Endodermal cell (in vitro differentiated cells): ENCODE data around the gene ASIC4. TPM values are rescaled to one million over a fixed set of nuclear protein-coding genes. Genes with fewer than 3 reads are reported as not detected.

Source experiments
- DNase-seq: peaks from one replicate; pipeline ENCODE4 v3.0.0-alpha.2; 2017
- H3K27ac ChIP-seq: 2 replicates; pipeline ENCODE4 v1.5.1; 2013; ENCODE audit warnings: mild to moderate bottlenecking, low read depth, low read length, moderate library complexity
- H3K27me3 ChIP-seq: 2 replicates; pipeline ENCODE4 v1.6.1; 2013; ENCODE audit warnings: mild to moderate bottlenecking, low read length, moderate library complexity; ENCODE audit not compliant: insufficient read depth, control insufficient read depth, poor library complexity, severe bottlenecking
- H3K36me3 ChIP-seq: 2 replicates; pipeline ENCODE4 v1.7.0; 2013; ENCODE audit warnings: mild to moderate bottlenecking, low read length, moderate library complexity; ENCODE audit not compliant: control insufficient read depth, insufficient read depth
- H3K4me1 ChIP-seq: one replicate; pipeline ENCODE4 v1.7.0; 2013; ENCODE audit warnings: low read length; ENCODE audit not compliant: control insufficient read depth, insufficient read depth
- H3K4me3 ChIP-seq: 2 replicates; pipeline ENCODE4 v1.5.1; 2013; ENCODE audit warnings: mild to moderate bottlenecking, low read length, moderate library complexity
- H3K9ac ChIP-seq: 2 replicates; pipeline ENCODE4 v1.6.1; 2013; ENCODE audit warnings: mild to moderate bottlenecking, low read length, moderate library complexity; ENCODE audit not compliant: poor library complexity, severe bottlenecking; ENCODE audit errors: extremely low read depth
- H3K9me3 ChIP-seq: 2 replicates; pipeline ENCODE4 v1.6.1; 2013; ENCODE audit warnings: mild to moderate bottlenecking, low read length, moderate library complexity; ENCODE audit not compliant: control insufficient read depth
- H3K27ac Mint-ChIP-seq: 2 replicates; pipeline ENCODE4 v1.8.0; 2020; ENCODE audit warnings: mixed read lengths
- H3K27me3 Mint-ChIP-seq: 2 replicates; pipeline ENCODE4 v1.8.0; 2021; ENCODE audit warnings: mild to moderate bottlenecking, mixed read lengths; ENCODE audit not compliant: insufficient read depth
- H3K36me3 Mint-ChIP-seq: 2 replicates; pipeline ENCODE4 v1.8.0; 2020; ENCODE audit warnings: low read depth, mixed read lengths
- H3K4me1 Mint-ChIP-seq: 2 replicates; pipeline ENCODE4 v1.8.0; 2020; ENCODE audit warnings: mixed read lengths
- H3K4me3 Mint-ChIP-seq: 2 replicates; pipeline ENCODE4 v1.8.0; 2020; ENCODE audit warnings: mild to moderate bottlenecking, moderate library complexity, mixed read lengths
- H3K9me3 Mint-ChIP-seq: 2 replicates; pipeline ENCODE4 v1.8.0; 2020; ENCODE audit warnings: mild to moderate bottlenecking, mixed read lengths
- CTCF ChIP-seq: fragments of 200-600 bp; sonication (generic); conservative IDR thresholded peaks from 2 replicates; pipeline ENCODE4 v1.5.0; 2021; ENCODE audit warnings: antibody characterized with exemption, mild to moderate bottlenecking
- WGBS, 2 experiments: methylation state at CpG; one replicate each; pipeline versions ENCODE4 v1.1.5 to v1.1.7; 2013; ENCODE audit warnings: missing lambda C conversion rate in 2 of 2, mixed read lengths in 1 of 2; ENCODE audit not compliant: insufficient coverage in 1 of 2, insufficient read length in 1 of 2; 5-methylcytosine and 5-hydroxymethylcytosine counted together
- total RNA-seq, 2 donors: library from RNA; stranded (reverse); fragmentation: NEBNext Ultra II Directional in 1 of 2; extraction: Animal tissue kit (Norgen Biotek cat#: 25700) in 1 of 2; gene quantifications; 2 replicates in 1 of 2; 3 replicates in 1 of 2; pipeline ENCODE4 v1.2.1, GENCODE V29; 2021

The ASIC4 gene
- total RNA-seq, 2 donors from 2014 or later, result 0.29 to 1.00 TPM

DNA sequence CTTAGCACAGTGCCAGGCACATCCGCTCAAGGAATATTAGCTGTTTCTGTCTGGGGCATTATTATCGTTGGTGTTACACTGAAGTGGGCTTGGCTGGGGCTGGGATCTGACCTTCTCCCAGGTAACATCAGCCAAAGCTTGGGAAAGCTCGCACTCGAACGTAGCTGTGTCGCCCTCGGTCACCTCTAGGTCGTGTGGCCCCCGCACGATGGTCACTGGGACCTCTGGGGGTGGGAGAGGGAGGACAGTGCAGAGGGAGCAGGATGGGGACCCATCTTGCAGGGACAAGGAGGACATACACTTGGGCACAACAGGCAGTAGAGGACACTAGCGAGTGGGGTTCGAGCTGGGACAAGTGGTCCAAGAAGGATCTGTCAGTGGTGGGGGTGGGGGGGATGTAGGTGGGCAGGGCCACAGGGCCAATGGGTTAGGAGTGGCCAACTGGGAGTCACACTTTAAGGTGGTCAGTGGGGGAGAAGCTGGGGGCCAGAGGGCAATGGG is 39.2 kb downstream of the ASIC4 start:
- Histone ChIP-seq H3K9ac (no peak overlapping the region), H3K27ac (no peak overlapping the region), H3K36me3 (no peaks in the 10 kb centered on the region), H3K9me3 (no peaks in the 10 kb centered on the region), H3K4me1 (peaks cover 4% of the 10 kb centered on the region), H3K27me3 (peaks cover 26% of the 10 kb centered on the region), H3K4me3 (no peak overlapping the region)
- no peak for TF ChIP-seq CTCF
- no peaks in the 10 kb centered on the region for H3K9me3 Mint-ChIP-seq
- peak overlapping the region; percentile 70 for H3K4me3 Mint-ChIP-seq
- 86 to 90% methylated on average over 12 of the region's 12 CpGs for WGBS, 2 experiments
- H3K27me3 Mint-ChIP-seq, result peaks cover 49% of the 10 kb centered on the region
- H3K36me3 Mint-ChIP-seq, result peaks cover 23% of the 10 kb centered on the region
- H3K4me1 Mint-ChIP-seq, result no peaks in the 10 kb centered on the region
- DNase-seq, result no peak
- no peak overlapping the region for H3K27ac Mint-ChIP-seq

DNA sequence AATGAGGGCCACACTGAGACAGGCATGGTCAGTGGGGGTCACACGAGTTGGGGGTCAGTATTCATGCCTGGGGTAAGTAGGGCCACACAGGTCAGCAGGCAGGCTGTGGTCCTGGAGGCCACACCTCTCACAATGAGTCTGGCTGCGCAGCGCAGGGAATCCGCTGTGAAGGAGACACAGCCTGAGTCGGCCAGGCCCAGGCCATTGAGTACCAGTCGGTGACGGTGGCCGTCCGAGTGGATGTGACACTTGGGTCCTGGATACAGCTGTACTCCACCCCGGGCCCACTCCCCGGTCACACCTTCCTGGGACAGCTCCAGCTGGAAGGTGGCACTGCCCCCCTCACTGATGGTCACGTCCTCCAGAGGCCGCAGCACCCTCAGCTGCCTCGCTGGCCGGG is 40.1 kb downstream of the ASIC4 start:
- Histone ChIP-seq H3K36me3 (no peaks in the 10 kb centered on the region), H3K9ac (no peak overlapping the region), H3K4me1 (peaks cover 4% of the 10 kb centered on the region), H3K27me3 (peaks cover 26% of the 10 kb centered on the region), H3K4me3 (no peak overlapping the region), H3K9me3 (no peaks in the 10 kb centered on the region), H3K27ac (no peak overlapping the region)
- WGBS, 2 experiments, result 92 to 97% methylated on average over 10 to 15 of the region's 15 CpGs
- Mint-ChIP-seq H3K27me3 (peaks cover 42% of the 10 kb centered on the region), H3K36me3 (peaks cover 28% of the 10 kb centered on the region), H3K27ac (no peak overlapping the region), H3K4me1 (no peaks in the 10 kb centered on the region), H3K4me3 (no peak overlapping the region), H3K9me3 (no peaks in the 10 kb centered on the region)
- no peak for DNase-seq
- TF ChIP-seq CTCF, result no peak

- H3K4me3 ChIP-seq, result no peak overlapping the region
- peaks cover 4% of the 10 kb centered on the region for H3K4me1 Mint-ChIP-seq
- no peak for DNase-seq
- H3K9me3 ChIP-seq, result no peaks in the 10 kb centered on the region
- no peak for TF ChIP-seq CTCF
- H3K36me3 ChIP-seq, result no peaks in the 10 kb centered on the region
- no peak overlapping the region for H3K27ac Mint-ChIP-seq
- H3K27ac ChIP-seq, result no peak overlapping the region
- no peak overlapping the region for H3K4me3 Mint-ChIP-seq
- H3K27me3 Mint-ChIP-seq, result peaks cover 28% of the 10 kb centered on the region
- peaks cover 21% of the 10 kb centered on the region for H3K27me3 ChIP-seq
- no peak overlapping the region for H3K9ac ChIP-seq
- no peaks in the 10 kb centered on the region for H3K9me3 Mint-ChIP-seq
- H3K36me3 Mint-ChIP-seq, result peaks cover 31% of the 10 kb centered on the region
- peaks cover 9% of the 10 kb centered on the region for H3K4me1 ChIP-seq
- WGBS, 2 experiments, result 94 to 96% methylated on average over 17 to 20 of the region's 20 CpGs
Measured at GRCh38 chr2:219555956-219556355, 41.7 kb downstream of the ASIC4 start.
